ENCODE data around the gene USP9X. TPM values are rescaled to one million over a fixed set of nuclear protein-coding genes. Genes with fewer than 3 reads are reported as not detected.
"Not testable (repeated sequence)": the region's sequence is repeated elsewhere in the genome, so short reads cannot be mapped to it uniquely, and the experiment has no call there.

The USP9X gene
- total RNA-seq, 1 experiment from 2014 or later: 109 TPM

DNA sequence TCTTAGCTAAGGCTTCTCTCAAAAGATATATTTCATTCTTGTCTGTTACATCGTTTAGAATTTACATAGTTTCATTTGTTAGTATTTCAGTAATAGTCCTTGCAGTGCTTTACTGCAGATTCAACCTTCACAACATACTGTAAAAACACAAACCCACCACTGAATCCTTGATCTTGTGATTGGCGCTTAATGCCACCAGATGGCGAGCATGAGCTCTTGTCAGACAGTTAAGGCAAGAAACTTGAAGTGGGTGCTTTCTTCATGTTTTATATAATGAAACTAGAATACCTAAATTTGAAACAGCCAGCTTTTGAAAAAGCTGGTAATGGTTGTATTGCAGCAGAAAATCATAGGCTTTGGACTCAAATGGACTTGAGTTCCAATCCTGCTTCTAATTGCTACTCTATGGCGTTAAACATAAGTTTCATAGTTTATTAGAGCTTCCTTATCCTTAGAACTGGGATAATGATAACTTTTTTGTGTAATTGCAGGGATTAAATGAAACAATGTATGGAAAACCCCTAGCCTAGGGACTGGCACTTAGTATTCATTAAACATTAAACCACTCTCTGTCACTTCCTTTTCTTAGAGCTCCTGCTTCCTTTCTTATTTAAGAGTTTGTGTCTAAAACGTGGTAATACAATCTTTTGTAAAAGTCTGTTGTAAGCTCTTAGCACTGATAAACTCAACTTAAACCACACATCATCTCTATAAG is 95.1 kb downstream of the USP9X start:
- peak; percentile 53 for DNase-seq (ENCODE audit: extremely low read depth, low read depth)

GRCh38 chrX:41184312-41184711 is 99.1 kb downstream of the USP9X start:
- DNase-seq (ENCODE audit: extremely low read depth, low read depth): no peak

- not testable (repeated sequence) for DNase-seq (ENCODE audit: extremely low read depth, low read depth)
Measured at GRCh38 chrX:41186946-41187345, 101.7 kb downstream of the USP9X start.

DNA sequence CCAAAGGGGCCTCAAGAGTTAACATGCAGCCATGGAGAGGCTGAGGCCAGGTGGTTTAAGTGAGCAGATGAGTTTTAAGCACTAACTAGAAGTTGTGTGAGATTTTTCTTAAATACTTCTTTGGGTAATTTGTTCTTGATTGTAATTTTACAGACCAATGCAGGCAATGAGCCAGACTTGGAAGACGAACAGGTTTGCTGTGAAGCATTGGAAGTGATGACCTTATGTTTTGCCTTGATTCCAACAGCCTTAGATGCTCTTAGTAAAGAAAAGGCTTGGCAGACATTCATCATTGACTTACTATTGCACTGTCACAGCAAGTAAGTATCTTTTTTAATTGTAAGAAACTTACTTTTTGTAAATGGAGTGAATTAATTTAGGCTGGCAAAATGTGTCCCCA is 103.9 kb downstream of the USP9X start:
- DNase-seq (ENCODE audit: extremely low read depth, low read depth): no peak

GRCh38 chrX:41192880-41193279 is 107.6 kb downstream of the USP9X start:
- no peak for DNase-seq (ENCODE audit: extremely low read depth, low read depth)

GRCh38 chrX:41198410-41198809 is 113.2 kb downstream of the USP9X start:
- DNase-seq (ENCODE audit: extremely low read depth, low read depth): no peak

- no peak for DNase-seq (ENCODE audit: extremely low read depth, low read depth)
Measured at GRCh38 chrX:41200785-41201184, 115.5 kb downstream of the USP9X start.

DNA sequence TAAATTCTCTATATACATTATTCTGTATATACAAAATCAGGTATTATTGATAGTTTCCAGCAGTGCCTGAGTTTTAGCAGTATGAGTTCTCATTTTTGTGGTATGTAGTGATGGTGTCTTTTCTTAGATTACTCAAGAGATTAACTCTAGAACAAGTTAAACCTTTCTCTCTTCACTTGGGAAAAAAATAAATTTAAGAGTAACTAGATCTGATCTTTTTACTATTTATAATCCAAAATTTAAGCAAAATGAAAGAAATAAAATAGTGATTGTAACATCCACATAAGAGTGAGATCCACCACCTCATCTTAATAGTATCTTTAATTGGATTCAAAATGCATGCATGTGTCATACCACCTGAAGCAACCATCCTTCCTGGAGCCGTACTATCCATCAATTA is 124.6 kb downstream of the USP9X start:
- DNase-seq (ENCODE audit: extremely low read depth, low read depth): no peak

GRCh38 chrX:41224605-41225004 is 139.4 kb downstream of the USP9X start:
- no peak for DNase-seq (ENCODE audit: extremely low read depth, low read depth)

GRCh38 chrX:41233988-41234387 is 148.7 kb downstream of the USP9X start:
- no peak for DNase-seq (ENCODE audit: extremely low read depth, low read depth)

DNA sequence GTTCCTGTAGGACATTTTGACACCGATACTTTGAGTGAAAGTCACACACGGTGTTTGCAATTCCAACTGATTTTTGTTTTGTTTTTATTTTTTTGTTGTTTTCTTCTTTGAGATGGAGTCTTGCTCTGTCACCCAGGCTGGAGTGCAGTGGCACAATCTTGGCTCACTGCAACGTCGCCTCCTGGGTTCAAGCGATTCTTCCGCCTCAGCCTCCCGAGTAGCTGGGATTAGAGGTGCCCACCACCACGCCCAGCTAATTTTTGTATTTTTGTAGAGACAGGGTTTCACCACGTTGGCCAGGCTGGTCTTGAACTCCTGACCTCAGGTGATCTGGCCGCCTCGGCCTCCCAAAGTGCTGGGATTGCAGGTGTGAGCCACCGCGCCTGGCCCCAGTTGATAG is 149.2 kb downstream of the USP9X start:
- not testable (repeated sequence) for DNase-seq (ENCODE audit: extremely low read depth, low read depth)

DNA sequence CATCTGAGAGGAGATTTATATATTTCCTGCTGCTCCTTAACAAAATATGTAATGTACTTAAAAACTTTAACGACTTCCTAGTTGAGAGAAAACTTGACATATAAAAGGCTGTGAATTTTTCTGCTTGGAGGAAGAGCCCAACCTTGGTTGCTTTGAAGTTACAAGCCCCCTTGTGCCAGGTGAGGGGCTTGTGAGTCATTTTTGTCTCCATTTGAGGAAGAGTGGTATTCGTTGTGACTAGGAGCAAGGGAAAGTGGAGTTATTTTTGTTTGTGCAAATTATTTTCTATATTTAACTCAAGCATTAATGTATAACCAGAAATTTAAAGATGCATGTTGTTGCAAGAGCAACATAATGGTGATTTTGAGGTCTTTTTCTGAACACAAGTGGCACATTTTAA is 149.7 kb downstream of the USP9X start:
- DNase-seq (ENCODE audit: extremely low read depth, low read depth): no peak

GRCh38 chrX:41236629-41237028 is 151.4 kb downstream of the USP9X start:
- no peak for DNase-seq (ENCODE audit: extremely low read depth, low read depth)

GRCh38 chrX:41240509-41240908 is 155.3 kb downstream of the USP9X start:
- DNase-seq (ENCODE audit: extremely low read depth, low read depth): no peak

- no peak for DNase-seq (ENCODE audit: extremely low read depth, low read depth)
Measured at GRCh38 chrX:41241962-41242361, 156.7 kb downstream of the USP9X start.

- no peak for DNase-seq (ENCODE audit: extremely low read depth, low read depth)
Measured at GRCh38 chrX:41245641-41246040, 160.4 kb downstream of the USP9X start.

- DNase-seq (ENCODE audit: extremely low read depth, low read depth): no peak
Measured at GRCh38 chrX:41250867-41251266, 165.6 kb downstream of the USP9X start.

- DNase-seq (ENCODE audit: extremely low read depth, low read depth): no peak
Measured at GRCh38 chrX:41257801-41258200, 172.6 kb downstream of the USP9X start.

DNA sequence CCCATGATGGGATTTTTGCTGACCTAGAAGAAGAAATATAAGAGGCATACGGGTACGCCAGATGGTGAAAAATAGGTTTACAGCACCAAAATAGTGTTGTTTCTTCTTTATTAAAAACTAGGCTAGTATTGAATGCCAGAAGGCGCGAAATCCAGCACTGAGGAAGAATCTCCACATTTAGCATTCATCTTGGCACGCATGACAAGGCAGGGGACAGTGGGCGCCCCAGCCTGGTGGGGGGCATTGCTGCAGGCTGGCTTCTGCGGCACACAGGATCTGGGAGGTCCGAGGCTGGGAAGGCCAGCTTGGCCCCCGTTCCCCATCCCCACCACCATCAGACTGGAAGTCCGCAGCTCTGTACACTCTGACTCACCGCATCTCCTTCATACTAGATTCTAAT is 173.0 kb downstream of the USP9X start:
- no peak for DNase-seq (ENCODE audit: extremely low read depth, low read depth)

DNA sequence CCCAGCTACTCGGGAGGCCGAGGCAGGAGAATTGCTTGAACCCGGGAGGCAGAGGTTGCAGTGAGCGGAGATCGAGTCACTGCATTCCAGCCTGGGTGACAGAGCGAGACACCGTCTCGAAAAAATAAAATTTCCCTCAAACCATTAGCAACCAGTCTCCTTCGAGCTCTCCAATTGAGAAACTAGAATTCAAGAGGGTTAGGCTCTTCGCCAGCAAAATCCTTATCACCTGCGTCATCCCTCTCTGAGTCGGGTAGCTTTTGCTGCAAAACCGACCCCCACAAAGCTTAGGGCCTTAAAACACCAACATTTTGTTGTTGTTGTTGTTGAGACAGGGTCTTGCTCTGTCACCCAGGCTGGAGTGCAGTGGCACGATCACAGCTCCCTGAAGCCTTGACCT is 173.6 kb downstream of the USP9X start:
- DNase-seq (ENCODE audit: extremely low read depth, low read depth): no peak

DNA sequence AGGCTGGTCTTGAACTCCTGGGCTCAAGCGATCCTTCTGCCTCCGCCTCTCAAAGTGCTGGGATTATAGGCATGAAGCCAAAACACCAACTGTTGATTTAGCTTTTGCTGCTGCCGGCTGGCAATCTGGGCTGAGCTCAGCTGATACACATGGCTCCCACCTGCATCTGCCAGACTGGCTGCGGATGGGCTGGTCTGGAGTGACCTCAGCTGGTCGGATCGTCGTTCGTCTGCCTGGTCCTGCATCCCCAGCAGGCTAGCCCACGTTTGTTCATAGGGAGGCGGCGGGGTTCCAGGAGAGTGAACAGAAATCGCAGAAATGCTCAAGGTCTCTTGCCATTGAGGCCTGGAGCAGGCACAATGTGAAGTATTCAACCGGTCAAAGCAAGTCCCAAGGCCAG is 174.3 kb downstream of the USP9X start:
- DNase-seq (ENCODE audit: extremely low read depth, low read depth): no peak

- DNase-seq (ENCODE audit: extremely low read depth, low read depth): no peak
Measured at GRCh38 chrX:41265615-41266014, 180.4 kb downstream of the USP9X start.

DNA sequence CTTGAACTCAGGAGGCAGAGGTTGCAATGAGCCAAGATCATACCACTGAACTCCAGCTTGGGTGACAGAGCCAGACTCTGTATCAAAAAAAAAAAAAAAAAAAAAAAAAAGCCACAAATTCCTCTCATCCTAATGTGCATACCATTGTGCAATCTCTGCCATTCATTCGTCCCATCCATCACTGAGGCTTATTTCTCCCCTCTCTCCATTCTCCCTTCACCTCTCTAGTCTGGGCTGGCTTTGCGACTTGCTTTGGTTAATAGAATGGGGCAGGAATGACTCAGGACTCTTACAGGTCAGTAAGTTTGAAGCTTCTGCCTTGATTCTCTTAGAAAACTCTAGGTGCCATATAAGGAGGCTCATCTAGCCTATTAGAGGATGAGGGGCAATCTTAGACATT is 188.4 kb downstream of the USP9X start:
- DNase-seq (ENCODE audit: extremely low read depth, low read depth): no peak

Data from NCI-H460 (cell line).